Adrenal gland (tissue), 5 donors: ENCODE results near the gene FGF14.

Source experiments
- POLR2A ChIP-seq, 2 donors: fragments of 450-650 bp; IDR thresholded peaks; one replicate each; pipeline ENCODE4 v1.6.1; 2017; ENCODE audit warnings: antibody characterized with exemption in 2 of 2, mild to moderate bottlenecking in 2 of 2, moderate library complexity in 1 of 2
- TF ChIP-seq, protein P1 (sequence below), 6 experiments: fragments of 450-650 bp in 4 of 6; fragments of 200-600 bp in 2 of 6; sonication (generic) in 1 of 6; IDR thresholded peaks; 1 replicate in 5 of 6; 2 replicates in 1 of 6; pipeline versions ENCODE4 v1.5.1 to v1.8.0; 2016 to 2021; ENCODE audit warnings: antibody characterized with exemption in 6 of 6, mild to moderate bottlenecking in 2 of 6, moderate library complexity in 1 of 6
- donor health status: DM: no; HTN: no; CAD: no.

GRCh38 chr13:101967781-101968180, 434.1 kb downstream of the FGF14 start:
- TF ChIP-seq, protein P1, sequence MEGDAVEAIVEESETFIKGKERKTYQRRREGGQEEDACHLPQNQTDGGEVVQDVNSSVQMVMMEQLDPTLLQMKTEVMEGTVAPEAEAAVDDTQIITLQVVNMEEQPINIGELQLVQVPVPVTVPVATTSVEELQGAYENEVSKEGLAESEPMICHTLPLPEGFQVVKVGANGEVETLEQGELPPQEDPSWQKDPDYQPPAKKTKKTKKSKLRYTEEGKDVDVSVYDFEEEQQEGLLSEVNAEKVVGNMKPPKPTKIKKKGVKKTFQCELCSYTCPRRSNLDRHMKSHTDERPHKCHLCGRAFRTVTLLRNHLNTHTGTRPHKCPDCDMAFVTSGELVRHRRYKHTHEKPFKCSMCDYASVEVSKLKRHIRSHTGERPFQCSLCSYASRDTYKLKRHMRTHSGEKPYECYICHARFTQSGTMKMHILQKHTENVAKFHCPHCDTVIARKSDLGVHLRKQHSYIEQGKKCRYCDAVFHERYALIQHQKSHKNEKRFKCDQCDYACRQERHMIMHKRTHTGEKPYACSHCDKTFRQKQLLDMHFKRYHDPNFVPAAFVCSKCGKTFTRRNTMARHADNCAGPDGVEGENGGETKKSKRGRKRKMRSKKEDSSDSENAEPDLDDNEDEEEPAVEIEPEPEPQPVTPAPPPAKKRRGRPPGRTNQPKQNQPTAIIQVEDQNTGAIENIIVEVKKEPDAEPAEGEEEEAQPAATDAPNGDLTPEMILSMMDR (IDR thresholded peaks at IDR 0.05) = no peak
- no peak for TF ChIP-seq POLR2A (IDR thresholded peaks at IDR 0.05)
